SU-DHL-6 (cell line): ENCODE results near the gene KLHL9.

ENCODE experiments used
- CTCF ChIP-seq: fragments of 200-600 bp; sonication (generic); IDR thresholded peaks from one replicate; pipeline ENCODE4 v1.5.1; 2017; ENCODE audit warnings: antibody characterized with exemption, mild to moderate bottlenecking, low read length, moderate library complexity; ENCODE audit not compliant: insufficient read depth, poor library complexity, severe bottlenecking
- EZH2phosphoT487 ChIP-seq: fragments of 200-600 bp; sonication (generic), shearing (Covaris generic); conservative IDR thresholded peaks from 2 replicates; pipeline ENCODE4 v1.6.1; 2018; ENCODE audit warnings: mild to moderate bottlenecking, antibody characterized with exemption, low read length, moderate library complexity, mixed read lengths

- TF ChIP-seq CTCF (no peak), EZH2phosphoT487 (no peak)
Measured at GRCh38 chr9:21333226-21333625, 2.0 kb downstream of the KLHL9 start.
